Heart left ventricle (tissue), 16 donors: ENCODE measurements around the gene VGLL2. TPM values are rescaled to one million over a fixed set of nuclear protein-coding genes. Genes with fewer than 3 reads are reported as not detected.

Experiments used
- ATAC-seq, 4 donors: fragments of 200-7000 bp; cut with Tn5 transposase; one replicate each; pipeline ENCODE4 v1.9.1; 2020 to 2022; ENCODE audit warnings: moderate library complexity in 4 of 4, mild to moderate bottlenecking in 3 of 4, moderate number of reproducible peaks in 1 of 4
- DNase-seq, 5 donors: peaks; one replicate each; pipeline ENCODE4 v3.0.0-alpha.2; 2020
- H3K27ac ChIP-seq, 12 donors: fragments of 200-600 bp; sonication (generic) in 4 of 12; one replicate each; pipeline versions ENCODE4 v1.5.0 to v1.8.0; 2016 to 2022; ENCODE audit warnings: mild to moderate bottlenecking in 2 of 12
- H3K27me3 ChIP-seq, 9 donors: fragments of 200-600 bp; sonication (generic) in 2 of 9; one replicate each; pipeline versions ENCODE4 v1.5.1 to v1.8.0; 2016 to 2022; ENCODE audit warnings: mild to moderate bottlenecking in 3 of 9
- H3K36me3 ChIP-seq, 9 donors: fragments of 200-600 bp; sonication (generic) in 2 of 9; one replicate each; pipeline versions ENCODE4 v1.5.0 to v1.8.0; 2018 to 2022; ENCODE audit warnings: mild to moderate bottlenecking in 2 of 9
- H3K4me1 ChIP-seq, 12 donors: fragments of 200-600 bp; sonication (generic) in 4 of 12; one replicate each; pipeline versions ENCODE4 v1.5.0 to v1.8.0; 2016 to 2022; ENCODE audit warnings: mild to moderate bottlenecking in 3 of 12
- H3K4me3 ChIP-seq, 12 donors: fragments of 200-600 bp; sonication (generic) in 4 of 12; one replicate each; pipeline versions ENCODE4 v1.5.0 to v1.8.0; 2017 to 2022; ENCODE audit warnings: mild to moderate bottlenecking in 9 of 12, moderate library complexity in 4 of 12
- H3K9me3 ChIP-seq, 12 donors: fragments of 200-600 bp; sonication (generic) in 4 of 12; one replicate each; pipeline versions ENCODE4 v1.5.0 to v1.8.0; 2016 to 2022; ENCODE audit warnings: mild to moderate bottlenecking in 1 of 12
- CTCF ChIP-seq, 12 donors: fragments of 200-600 bp; sonication (generic) in 4 of 12; IDR thresholded peaks; one replicate each; pipeline versions ENCODE4 v1.5.0 to v1.8.0; 2018 to 2022; ENCODE audit warnings: antibody characterized with exemption in 12 of 12, mild to moderate bottlenecking in 5 of 12
- POLR2A ChIP-seq, 2 donors: fragments of 450-650 bp; IDR thresholded peaks; one replicate each; pipeline ENCODE4 v1.6.1; 2017; ENCODE audit warnings: antibody characterized with exemption in 2 of 2, mild to moderate bottlenecking in 2 of 2, moderate library complexity in 2 of 2
- WGBS, 4 donors: extraction: QIAGEN DNeasy Blood & Tissue Kit in 2 of 4; methylation state at CpG; one replicate each; pipeline versions ENCODE4 v1.1.5 to v1.1.7; 2013 to 2018; 5-methylcytosine and 5-hydroxymethylcytosine counted together
- intact Hi-C, 10 donors: fragments of 100-400 bp; cut with DNase I; formaldehyde crosslinking; loops; one replicate each; pipeline versions ENCODE4 v1.11.1 to v1.14.2; 2022
- long read RNA-seq, 3 donors: library from polyadenylated mRNA; unstranded; transcript quantifications; one replicate each; pipeline ENCODE4 v2.0.0, GENCODE V29; 2020 to 2021
- polyA plus RNA-seq, 2 donors: library from polyadenylated mRNA; stranded (reverse); fragments of 200-250 nt; gene quantifications; one replicate each; pipeline ENCODE4 v1.2.3, GENCODE V29; 2013
- total RNA-seq, 9 donors: library from RNA; depleted of rRNA in 2 of 9; stranded (reverse); fragments of >200 nt in 2 of 9; fragmentation: NEBNext Ultra II Directional in 3 of 9; extraction: Animal tissue kit (Norgen Biotek cat#: 25700) in 3 of 9; gene quantifications; one replicate each; pipeline versions ENCODE4 v1.1.0 to v1.2.4, GENCODE V29; 2016 to 2023
- donor health status: ischemic (EF 13 %, LVEDD 7.1; RV severe dilation, severe dysfunction).
- donor health status: healthy with polysubstance abuse.
- donor health status: DM: no; HTN: yes; CAD: no.
- donor health status: DM: no; HTN: no; CAD: no.
- donor health status: ischemic (EF 25% LVEDD 6.9; RV normal size, moderate dysfunction).
- donor health status: ischemic (EF 25% LVEDD 5.7; RV mildly dilated, moderate dysfunction).
- donor health status: healthy.
- donor health status: DM: yes; HTN: yes; CAD: no.
- donor health status: ischemic (EF 35%, LVEDD 5.7; RV mildly dilated, moderate dysfunction).
- donor health status: nonischemic (EF 11% LVEDD 7.7; RV severe dilation, severe dysfunction).
- donor health status: DM: yes; HTN: yes; CAD: no.
- donor health status: PGD.
- donor health status: ischemic (EF 29% LVEDD 5.4; RV normal size, mild dysfunction).
- donor health status: nonischemic (EF 23%, LVEDD 6.1; RV moderate dilation, normal function).

Gene VGLL2
- total RNA-seq, result 10 to 100 TPM in 1 of 9 donors, 1 to 10 TPM in 1, under 1 TPM in 4, not detected in 3; 0.20 to 29.3 (median 0.54) TPM
- polyA plus RNA-seq, result under 1 TPM in 1 of 2 donors, not detected in 1; 0.23 TPM
- long read RNA-seq, donor 1, partial matches to known transcripts, result 0 of 1 reads
- long read RNA-seq, donor 1, other reads (novel, unspliced or antisense), result 0 of 1 reads
- long read RNA-seq, donor 2, result 0 reads
- long read RNA-seq, donor 3, result 0 reads

- peak in 2 of 12 donors; percentile 16 to 31 for TF ChIP-seq CTCF (IDR thresholded peaks at IDR 0.05)
- no peak for TF ChIP-seq POLR2A (IDR thresholded peaks at IDR 0.05)
- H3K4me3 ChIP-seq, result peak within 1 kb of the TSS; percentile 16 to 54 (median 41)
- H3K27me3 ChIP-seq, result peaks cover 58 to 100% (median 89%) of the 10 kb centered on the region in 9 donors
- no peaks in the 10 kb centered on the region for H3K9me3 ChIP-seq
- intact Hi-C loops, result no loop called here
- peak within 1 kb of the TSS in 1 of 12 donors; percentile 19 for H3K27ac ChIP-seq
- peaks cover 0 to 31% (median 18%) of the 10 kb centered on the region in 12 donors for H3K4me1 ChIP-seq
- no peaks in the 10 kb centered on the region for H3K36me3 ChIP-seq
- ATAC-seq (peak in 3 of 4 donors; percentile 81 to 89 (median 82)), DNase-seq (peak in 4 of 5 donors; percentile 31 to 69 (median 44))
- WGBS, 4 donors, result 1 to 3% (median 1%) methylated on average over 27 to 63 of the region's 63 CpGs
Observed at GRCh38 chr6:117265410-117266256, at the start of gene VGLL2. TSS of gene VGLL2 (plus strand) at chr6:117265558. CDS start at chr6:117265764, 206 bp downstream.

- 81 to 90% (median 88%) methylated on average over 3 of the region's 3 CpGs for WGBS, 4 donors
- H3K27me3 ChIP-seq, result no peaks in the 10 kb centered on the region
- intact Hi-C loops, result no loop called here
Observed at GRCh38 chr6:117222861-117223260, 42.5 kb upstream of the VGLL2 start.

GRCh38 chr6:117226778-117227177 lies 38.6 kb upstream of the VGLL2 start:
- Histone ChIP-seq H3K27me3 (no peaks in the 10 kb centered on the region), H3K36me3 (no peaks in the 10 kb centered on the region), H3K4me3 (no peak overlapping the region), H3K27ac (no peak overlapping the region), H3K4me1 (no peaks in the 10 kb centered on the region), H3K9me3 (peaks cover 0 to 5% (median 0%) of the 10 kb centered on the region in 12 donors)
- TF ChIP-seq CTCF (IDR thresholded peaks at IDR 0.05) (no peak), POLR2A (IDR thresholded peaks at IDR 0.05) (no peak)
- WGBS, 4 donors, result 82 to 95% (median 94%) methylated on average over 1 of the region's 1 CpG
- intact Hi-C loops, result no loop called here
- no peak for DNase-seq
- no peak for ATAC-seq

More at GRCh38 chr6:117222861-117223260, 42.5 kb upstream of the VGLL2 start:
- TF ChIP-seq CTCF (IDR thresholded peaks at IDR 0.05) (no peak), POLR2A (IDR thresholded peaks at IDR 0.05) (no peak)
- Histone ChIP-seq H3K27ac (no peak overlapping the region), H3K9me3 (no peaks in the 10 kb centered on the region), H3K4me3 (no peak overlapping the region), H3K4me1 (no peaks in the 10 kb centered on the region), H3K36me3 (no peaks in the 10 kb centered on the region)
- DNase-seq, result no peak
- ATAC-seq, result no peak
